ENCODE measurements around the gene TBC1D5. TPM values are rescaled to one million over a fixed set of nuclear protein-coding genes. Genes with fewer than 3 reads are reported as not detected.

Gene TBC1D5
- polyA plus RNA-seq, 2 of the 4 experiments (the other 2 are of a cell fraction), result 36.7 to 72.2 TPM

GRCh38 chr3:17194116-17194515 lies 548.3 kb downstream of the TBC1D5 start (continued):
- TF ChIP-seq, protein P1, sequence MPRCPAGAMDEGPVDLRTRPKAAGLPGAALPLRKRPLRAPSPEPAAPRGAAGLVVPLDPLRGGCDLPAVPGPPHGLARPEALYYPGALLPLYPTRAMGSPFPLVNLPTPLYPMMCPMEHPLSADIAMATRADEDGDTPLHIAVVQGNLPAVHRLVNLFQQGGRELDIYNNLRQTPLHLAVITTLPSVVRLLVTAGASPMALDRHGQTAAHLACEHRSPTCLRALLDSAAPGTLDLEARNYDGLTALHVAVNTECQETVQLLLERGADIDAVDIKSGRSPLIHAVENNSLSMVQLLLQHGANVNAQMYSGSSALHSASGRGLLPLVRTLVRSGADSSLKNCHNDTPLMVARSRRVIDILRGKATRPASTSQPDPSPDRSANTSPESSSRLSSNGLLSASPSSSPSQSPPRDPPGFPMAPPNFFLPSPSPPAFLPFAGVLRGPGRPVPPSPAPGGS (IDR thresholded peaks at IDR 0.05), result no peak
- TF ChIP-seq ZFP36 (IDR thresholded peaks at IDR 0.05; ENCODE audit: borderline replicate concordance, partially characterized antibody) (no peak), RNF2 (IDR thresholded peaks at IDR 0.05; ENCODE audit: borderline replicate concordance, low read depth) (no peak), GATA3 (IDR thresholded peaks at IDR 0.05; ENCODE audit: borderline replicate concordance) (no peak), TFCP2L1 (CRISPR knock-in tag; IDR thresholded peaks at IDR 0.05) (no peak), PBX3 (IDR thresholded peaks at IDR 0.05) (no peak), POLR2A (IDR thresholded peaks at IDR 0.05; ENCODE audit: low read length) (no peak), MYC (IDR thresholded peaks at IDR 0.05; ENCODE audit: borderline replicate concordance, low read length) (no peak), RARB (CRISPR knock-in tag; IDR thresholded peaks at IDR 0.05) (no peak), SMC3 (IDR thresholded peaks at IDR 0.05) (no peak)

- Histone ChIP-seq H3K4me2 (no peak overlapping the region), H3K4me1 (no peaks in the 10 kb centered on the region), H3K27ac (no peak overlapping the region), H3K9me3 (no peaks in the 10 kb centered on the region), H3K4me3 (no peak overlapping the region)
- POLR2A ChIA-PET, result no interaction called here
- no peak for DNase-seq (ENCODE audit: low read depth in 1 of 2, low spot score in 1 of 2)
- no peak for ATAC-seq
- no peak for FAIRE-seq
- TF ChIP-seq HDAC2 (IDR thresholded peaks at IDR 0.05) (no peak), CBX2 (IDR thresholded peaks at IDR 0.05; ENCODE audit: borderline replicate concordance, low read depth) (no peak), CTCF (IDR thresholded peaks at IDR 0.05) (no peak), SMC3 (IDR thresholded peaks at IDR 0.05) (no peak)
- 92% methylated on average over 2 of the region's 2 CpGs for WGBS (ENCODE audit: missing lambda C conversion rate)
- CTCF ChIA-PET, result interaction anchor here (1.2 kb wide), 1 partner anchor 9 kb away, joined by 4 read pairs; no protein-coding TSS in a partner anchor
These were observed 549.4 kb downstream of the TBC1D5 start for GRCh38 chr3:17192995-17193394.

DNA sequence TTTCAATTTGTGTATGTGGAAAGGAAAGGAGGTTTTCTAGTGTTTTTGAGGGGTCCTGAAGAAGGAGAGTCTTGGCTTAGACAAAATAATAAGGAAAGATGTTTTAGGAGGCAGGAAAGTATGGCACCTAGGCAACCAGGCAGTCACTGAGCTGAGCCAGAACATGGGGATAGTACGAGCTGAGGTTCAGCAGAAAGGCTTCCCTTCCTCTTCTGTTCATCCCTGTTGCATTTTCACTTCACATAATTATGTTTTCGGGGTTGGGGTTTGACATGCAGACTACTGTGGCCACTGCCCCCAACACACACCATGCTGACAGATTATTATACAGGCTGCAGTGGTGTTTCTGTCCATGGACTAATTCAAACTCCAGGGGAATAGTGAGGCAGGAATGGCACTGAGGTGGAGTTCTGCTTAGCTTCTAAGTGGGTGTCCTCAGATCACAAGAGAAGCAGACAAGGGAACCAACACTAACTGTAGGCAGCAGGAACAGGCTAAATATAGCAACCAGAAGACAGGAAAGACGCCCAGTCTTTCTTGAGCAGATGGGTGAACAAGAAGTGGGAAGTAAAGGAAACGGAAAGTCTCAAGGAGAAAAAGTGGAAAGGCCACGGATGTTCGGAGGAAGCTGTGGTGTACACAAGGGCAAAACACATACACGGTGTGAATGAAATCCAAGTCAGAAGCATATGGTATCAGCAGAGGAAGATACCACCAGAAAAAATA lies 551.9 kb downstream of the TBC1D5 start:
- Histone ChIP-seq H3K9me3 (no peaks in the 10 kb centered on the region), H3K4me3 (no peak overlapping the region), H3K4me2 (no peak overlapping the region), H3K4me1 (no peaks in the 10 kb centered on the region), H3K27ac (no peak overlapping the region)
- FAIRE-seq, result no peak
- CTCF ChIA-PET, result interaction anchor here (0.6 to 2.0 kb wide), 2 partner anchors 11 to 45 kb away, joined by 4 read pairs; no protein-coding TSS in a partner anchor
- ATAC-seq, result no peak
- POLR2A ChIA-PET, result no interaction called here
- TF ChIP-seq CEBPB (IDR thresholded peaks at IDR 0.05) (no peak), HES2 (IDR thresholded peaks at IDR 0.05) (no peak), RARB (CRISPR knock-in tag; IDR thresholded peaks at IDR 0.05) (no peak), HMGXB4 (CRISPR knock-in tag; IDR thresholded peaks at IDR 0.05; ENCODE audit: borderline replicate concordance) (no peak), MAFK (IDR thresholded peaks at IDR 0.05; ENCODE audit: partially characterized antibody) (no peak), GATA3 (IDR thresholded peaks at IDR 0.05; ENCODE audit: borderline replicate concordance) (no peak), FOSB (CRISPR knock-in tag; IDR thresholded peaks at IDR 0.05) (no peak), ZNF302 (CRISPR knock-in tag; IDR thresholded peaks at IDR 0.05) (no peak), POLR2A (IDR thresholded peaks at IDR 0.05; ENCODE audit: low read length) (no peak), ZC3H11A (IDR thresholded peaks at IDR 0.05) (no peak), SMC3 (IDR thresholded peaks at IDR 0.05) (no peak), HOXB13 (CRISPR knock-in tag; IDR thresholded peaks at IDR 0.05; ENCODE audit: low read depth) (no peak), NR3C1 (IDR thresholded peaks at IDR 0.05) (no peak), CHD2 (IDR thresholded peaks at IDR 0.05; ENCODE audit: low read length, partially characterized antibody) (no peak), HDAC2 (IDR thresholded peaks at IDR 0.05) (no peak), EHMT2 (IDR thresholded peaks at IDR 0.05; ENCODE audit: low read depth) (no peak), NFE2L2 (conservative IDR thresholded peaks at IDR 0.05; ENCODE audit: low read length) (no peak), ZSCAN20 (CRISPR knock-in tag; IDR thresholded peaks at IDR 0.05) (no peak)
- WGBS (ENCODE audit: missing lambda C conversion rate), result 90% methylated on average over 7 of the region's 7 CpGs
- DNase-seq (ENCODE audit: low read depth in 1 of 2, low spot score in 1 of 2), result no peak

Measured in A549 (cell line).